Large intestine (tissue), 12 donors: Measurements from ENCODE around the gene RBAK. TPM values are rescaled to one million over a fixed set of nuclear protein-coding genes. Genes with fewer than 3 reads are reported as not detected.

Experiments used
- DNase-seq, 2 donors: peaks; one replicate each; pipeline versions ENCODE4 v3.0.0 to v3.0.0-alpha.2; 2013
- H3K27ac ChIP-seq: one replicate; pipeline ENCODE4 v1.5.1; 2013; ENCODE audit warnings: low read length
- H3K27me3 ChIP-seq: 2 replicates; pipeline ENCODE4 v1.6.1; 2013; ENCODE audit warnings: low read length; ENCODE audit not compliant: control insufficient read depth, insufficient read depth
- H3K36me3 ChIP-seq: 2 replicates; pipeline ENCODE4 v1.6.1; 2013; ENCODE audit warnings: low read length; ENCODE audit not compliant: control insufficient read depth, insufficient read depth
- H3K4me1 ChIP-seq: one replicate; pipeline ENCODE4 v1.6.1; 2013; ENCODE audit warnings: low read length; ENCODE audit not compliant: control insufficient read depth, insufficient read depth
- H3K4me3 ChIP-seq: one replicate; pipeline ENCODE4 v1.5.1; 2013; ENCODE audit warnings: low read length
- H3K9me3 ChIP-seq: one replicate; pipeline ENCODE4 v1.6.1; 2013; ENCODE audit warnings: mild to moderate bottlenecking, low read depth, low read length, moderate library complexity; ENCODE audit not compliant: control insufficient read depth
- WGBS: methylation state at CpG from one replicate; pipeline ENCODE4 v1.1.5; 2013; ENCODE audit warnings: low lambda C conversion rate; ENCODE audit not compliant: insufficient coverage; 5-methylcytosine and 5-hydroxymethylcytosine counted together
- long read RNA-seq, 11 donors: transcript quantifications; one replicate each; lab custom pipeline, GENCODE V29; 2026
- polyA plus RNA-seq: library from polyadenylated mRNA; unstranded; fragments of 120-200 nt; gene quantifications from one replicate; pipeline ENCODE4 v1.2.1, GENCODE V29; 2013

Gene RBAK
- polyA plus RNA-seq = 13.7 TPM
- long read RNA-seq, donor 1, full-length matches to known transcripts = 2 of 2 reads
- long read RNA-seq, donor 1, partial matches to known transcripts = 0 of 2 reads
- long read RNA-seq, donor 1, other reads (novel, unspliced or antisense) = 0 of 2 reads
- long read RNA-seq, donor 2, full-length matches to known transcripts = 4 of 4 reads
- long read RNA-seq, donor 2, partial matches to known transcripts = 0 of 4 reads
- long read RNA-seq, donor 2, other reads (novel, unspliced or antisense) = 0 of 4 reads
- long read RNA-seq, donor 3, full-length matches to known transcripts = 5 of 5 reads
- long read RNA-seq, donor 3, partial matches to known transcripts = 0 of 5 reads
- long read RNA-seq, donor 3, other reads (novel, unspliced or antisense) = 0 of 5 reads
- long read RNA-seq, donor 4, full-length matches to known transcripts = 1 of 1 reads
- long read RNA-seq, donor 4, partial matches to known transcripts = 0 of 1 reads
- long read RNA-seq, donor 4, other reads (novel, unspliced or antisense) = 0 of 1 reads
- long read RNA-seq, donor 5 = 0 reads
- long read RNA-seq, donor 6, full-length matches to known transcripts = 2 of 2 reads
- long read RNA-seq, donor 6, partial matches to known transcripts = 0 of 2 reads
- long read RNA-seq, donor 6, other reads (novel, unspliced or antisense) = 0 of 2 reads
- long read RNA-seq, donor 7 = 0 reads
- long read RNA-seq, donor 8, full-length matches to known transcripts = 6 of 6 reads
- long read RNA-seq, donor 8, partial matches to known transcripts = 0 of 6 reads
- long read RNA-seq, donor 8, other reads (novel, unspliced or antisense) = 0 of 6 reads
- long read RNA-seq, donor 9, full-length matches to known transcripts = 2 of 2 reads
- long read RNA-seq, donor 9, partial matches to known transcripts = 0 of 2 reads
- long read RNA-seq, donor 9, other reads (novel, unspliced or antisense) = 0 of 2 reads
- long read RNA-seq, donor 10, full-length matches to known transcripts = 2 of 2 reads
- long read RNA-seq, donor 10, partial matches to known transcripts = 0 of 2 reads
- long read RNA-seq, donor 10, other reads (novel, unspliced or antisense) = 0 of 2 reads
- long read RNA-seq, donor 11, full-length matches to known transcripts = 2 of 2 reads
- long read RNA-seq, donor 11, partial matches to known transcripts = 0 of 2 reads
- long read RNA-seq, donor 11, other reads (novel, unspliced or antisense) = 0 of 2 reads

DNA sequence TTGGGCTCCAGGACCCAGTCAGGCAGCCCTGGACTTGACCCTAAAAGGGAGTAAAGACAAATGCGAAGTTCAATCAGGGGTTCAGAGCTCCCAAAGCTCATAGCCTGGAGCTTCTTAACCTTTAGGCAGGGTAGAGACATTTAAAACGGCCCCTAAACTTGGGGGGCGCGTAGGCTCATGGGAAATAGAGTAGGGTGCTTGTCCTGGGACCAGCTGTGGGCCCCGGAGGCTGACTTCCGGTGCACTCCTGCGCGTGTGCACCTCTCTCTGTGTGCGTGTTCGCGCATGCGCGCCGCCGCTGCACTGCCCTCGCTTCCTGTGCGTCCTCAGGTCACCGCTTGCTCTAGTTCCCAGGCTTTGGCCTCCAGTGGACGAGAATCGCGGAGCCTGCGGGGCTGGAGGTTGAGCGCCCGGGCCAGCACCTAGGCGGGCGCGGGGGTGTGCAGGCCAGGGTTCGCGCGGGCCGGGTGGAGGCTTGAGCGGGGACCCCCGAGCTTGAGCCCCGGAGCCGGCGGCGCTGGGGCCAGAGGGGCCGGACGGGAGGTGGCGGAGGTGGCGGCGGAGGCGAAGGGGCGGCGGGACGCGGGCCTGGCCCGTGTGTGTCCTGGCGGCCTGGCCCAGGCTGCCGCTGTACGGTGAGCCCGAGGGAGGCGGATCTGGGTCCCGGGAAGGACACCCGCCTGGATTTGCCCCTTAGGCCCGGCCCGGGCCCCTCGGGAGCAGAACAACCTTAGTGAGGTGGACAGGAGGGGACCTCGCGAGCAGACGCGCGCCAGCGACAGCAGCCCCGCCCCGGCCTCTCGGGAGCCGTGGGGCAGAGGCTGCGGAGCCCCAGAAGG is at the start of gene RBAK:
RBAK (plus strand) TSS at position 303 of the 839 bp plus-strand sequence. CDS start 2,217 bp downstream, outside the sequence.
- Histone ChIP-seq H3K4me1 (no peaks in the 10 kb centered on the region), H3K27ac (peak within 1 kb of the TSS; percentile 54), H3K9me3 (peaks cover 8% of the 10 kb centered on the region), H3K27me3 (no peaks in the 10 kb centered on the region), H3K36me3 (peaks cover 17% of the 10 kb centered on the region), H3K4me3 (peak within 1 kb of the TSS; percentile 69)
- peak; percentile 98 for DNase-seq
- no CpG with 5 or more reads among the region's 69 CpGs for WGBS

DNA sequence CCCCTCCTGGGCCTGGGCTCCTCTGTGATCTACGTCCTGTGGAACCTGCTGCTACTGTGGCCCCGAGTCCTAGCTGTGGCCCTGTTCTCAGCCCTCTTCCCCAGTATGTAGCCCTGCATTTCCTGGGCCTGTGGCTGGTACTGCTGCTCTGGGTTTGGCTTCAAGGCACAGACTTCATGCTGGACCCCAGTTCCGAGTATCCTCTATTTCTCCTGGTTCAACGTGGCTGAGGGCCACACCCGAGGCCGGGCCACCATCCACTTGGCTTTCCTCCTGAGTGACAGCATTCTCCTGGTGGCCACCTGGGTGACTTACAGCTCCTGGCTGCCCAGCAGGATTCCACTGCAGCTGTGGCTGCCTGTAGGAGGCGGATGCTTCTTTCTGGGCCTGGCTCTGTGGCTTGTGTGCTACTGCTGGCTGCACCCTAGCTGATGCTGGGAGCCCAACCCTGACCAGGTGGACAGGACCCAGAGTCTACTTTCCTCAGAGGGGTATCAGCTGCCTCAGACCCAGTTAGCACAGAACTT is 48.9 kb upstream of the RBAK start:
- Histone ChIP-seq H3K9me3 (no peaks in the 10 kb centered on the region), H3K36me3 (peaks cover 64% of the 10 kb centered on the region), H3K4me3 (no peak overlapping the region), H3K27me3 (no peaks in the 10 kb centered on the region), H3K4me1 (no peaks in the 10 kb centered on the region), H3K27ac (no peak overlapping the region)
- no CpG with 5 or more reads among the region's 7 CpGs for WGBS
- DNase-seq = no peak

DNA sequence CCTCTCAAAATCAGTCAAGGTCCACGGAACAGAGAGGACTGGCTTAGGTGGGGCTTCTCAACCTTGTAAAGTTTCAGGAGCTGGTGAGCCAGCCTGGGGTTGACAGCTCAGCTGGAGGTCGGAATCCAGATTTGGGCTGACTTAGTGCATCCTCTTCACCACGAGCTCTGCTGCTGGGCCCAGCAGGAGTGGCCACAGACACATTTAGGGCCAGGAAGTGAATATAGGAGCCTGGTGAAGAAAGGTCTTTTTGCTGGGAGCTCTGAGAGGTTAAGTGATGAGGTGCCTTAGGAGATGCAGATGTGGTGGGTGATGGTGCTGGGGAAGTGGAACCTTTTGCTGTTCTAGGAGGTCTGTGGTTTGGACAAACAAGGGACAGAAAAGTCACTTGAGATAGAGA is 47.4 kb upstream of the RBAK start:
- Histone ChIP-seq H3K4me1 (no peaks in the 10 kb centered on the region), H3K27me3 (no peaks in the 10 kb centered on the region), H3K4me3 (no peak overlapping the region), H3K9me3 (no peaks in the 10 kb centered on the region), H3K36me3 (peaks cover 52% of the 10 kb centered on the region), H3K27ac (no peak overlapping the region)
- no peak for DNase-seq
- WGBS = no CpG with 5 or more reads among the region's 3 CpGs

DNA sequence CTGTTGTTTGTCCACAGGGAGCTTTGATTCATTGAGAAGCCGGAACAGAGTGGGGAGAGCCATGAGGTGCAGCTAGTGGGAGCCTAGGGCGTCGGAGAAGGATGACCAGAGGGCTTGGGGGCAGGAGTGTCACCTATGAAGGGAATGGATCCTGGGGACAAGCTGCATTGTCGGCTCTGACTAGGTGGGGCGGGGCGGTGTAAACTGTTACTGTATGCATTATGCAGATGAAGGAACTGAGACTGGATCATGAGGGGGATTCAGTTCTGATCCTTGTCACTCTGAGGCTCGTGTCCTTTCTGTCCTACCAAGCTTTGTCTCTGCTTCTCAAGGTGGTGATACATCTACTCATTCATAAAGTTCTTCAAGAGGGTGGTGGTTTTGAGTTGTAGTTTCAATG is 46.8 kb upstream of the RBAK start:
- no peaks in the 10 kb centered on the region for H3K27me3 ChIP-seq
- no CpG with 5 or more reads among the region's 7 CpGs for WGBS
- H3K9me3 ChIP-seq = no peaks in the 10 kb centered on the region
- no peak overlapping the region for H3K27ac ChIP-seq
- H3K4me3 ChIP-seq = no peak overlapping the region
- H3K36me3 ChIP-seq = peaks cover 46% of the 10 kb centered on the region
- no peaks in the 10 kb centered on the region for H3K4me1 ChIP-seq
- DNase-seq = no peak

DNA sequence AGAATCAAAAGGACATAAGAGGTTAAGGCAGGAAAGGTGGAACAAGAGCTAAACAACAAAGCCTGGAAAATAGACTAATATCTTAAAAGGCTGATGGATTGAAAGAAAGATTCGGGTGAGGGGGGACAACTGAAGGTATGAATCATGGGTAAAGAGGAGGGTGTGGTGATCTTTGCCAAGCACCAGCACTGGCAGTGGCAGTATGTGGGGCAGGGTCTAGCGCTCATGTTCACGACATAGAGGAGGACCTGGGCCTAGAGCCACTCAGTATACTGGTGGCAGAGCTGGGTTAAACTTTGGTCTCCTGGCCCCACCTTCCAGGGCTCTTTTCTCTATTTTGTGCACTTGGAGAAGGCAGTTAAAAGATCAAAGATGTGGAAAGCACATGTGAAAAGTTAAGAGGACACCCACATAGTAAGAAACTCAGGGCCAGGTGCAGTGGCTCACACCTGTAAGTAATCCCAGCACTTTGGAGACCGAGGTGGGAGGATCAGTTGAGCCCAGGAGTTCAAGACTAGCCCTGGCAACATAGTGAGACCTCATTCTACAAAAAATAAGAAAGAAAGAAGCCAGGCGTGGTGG is 46.2 kb upstream of the RBAK start:
- Histone ChIP-seq H3K36me3 (peaks cover 40% of the 10 kb centered on the region), H3K9me3 (no peaks in the 10 kb centered on the region), H3K27ac (no peak overlapping the region), H3K27me3 (no peaks in the 10 kb centered on the region), H3K4me3 (no peak overlapping the region), H3K4me1 (no peaks in the 10 kb centered on the region)
- WGBS = 90% methylated on average over 1 of the region's 5 CpGs
- DNase-seq = no peak

DNA sequence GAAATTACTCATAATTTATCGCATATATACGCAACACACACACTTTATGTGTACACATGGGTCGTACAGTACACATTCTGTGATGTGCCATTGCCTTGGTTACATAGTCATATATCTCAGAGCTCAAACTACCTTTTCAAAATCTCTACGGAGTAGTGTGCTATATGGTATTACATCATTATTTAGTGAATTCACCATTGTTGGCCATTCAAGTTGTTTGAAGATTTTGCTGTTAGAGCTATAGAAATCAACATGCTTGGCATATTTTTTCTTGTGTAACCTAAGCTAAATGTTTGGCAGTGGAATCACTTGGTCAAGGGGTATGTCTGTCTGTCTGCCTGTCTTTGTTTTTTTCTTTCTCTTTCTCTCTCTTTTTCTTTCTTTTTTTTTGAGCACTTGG is 44.7 kb upstream of the RBAK start:
- WGBS = no CpG with 5 or more reads among the region's 4 CpGs
- no peaks in the 10 kb centered on the region for H3K9me3 ChIP-seq
- H3K36me3 ChIP-seq = peaks cover 31% of the 10 kb centered on the region
- no peaks in the 10 kb centered on the region for H3K27me3 ChIP-seq
- H3K27ac ChIP-seq = no peak overlapping the region
- DNase-seq = no peak
- H3K4me3 ChIP-seq = no peak overlapping the region
- no peaks in the 10 kb centered on the region for H3K4me1 ChIP-seq

DNA sequence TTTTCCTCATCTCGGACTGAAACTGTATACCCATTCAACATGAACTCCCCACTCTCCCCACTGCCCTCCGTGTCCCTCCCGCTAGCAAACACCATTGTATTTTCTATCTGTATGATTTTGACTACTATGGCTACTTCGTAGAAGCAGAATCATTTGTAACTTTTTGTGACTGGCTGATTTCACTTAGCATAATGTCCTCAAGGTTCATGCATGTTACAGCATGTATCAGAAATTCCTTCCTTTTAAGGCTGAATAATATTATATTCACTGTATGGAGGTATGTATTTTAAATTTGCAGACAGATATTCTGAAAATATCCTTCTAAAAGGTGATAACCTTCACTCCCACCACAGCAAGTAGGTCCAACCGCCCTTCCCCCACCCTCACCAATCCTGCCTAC is 43.7 kb upstream of the RBAK start:
- no CpG with 5 or more reads among the region's 5 CpGs for WGBS
- Histone ChIP-seq H3K4me1 (no peaks in the 10 kb centered on the region), H3K27me3 (no peaks in the 10 kb centered on the region), H3K36me3 (peaks cover 22% of the 10 kb centered on the region), H3K9me3 (no peaks in the 10 kb centered on the region), H3K27ac (no peak overlapping the region), H3K4me3 (no peak overlapping the region)
- DNase-seq = no peak

DNA sequence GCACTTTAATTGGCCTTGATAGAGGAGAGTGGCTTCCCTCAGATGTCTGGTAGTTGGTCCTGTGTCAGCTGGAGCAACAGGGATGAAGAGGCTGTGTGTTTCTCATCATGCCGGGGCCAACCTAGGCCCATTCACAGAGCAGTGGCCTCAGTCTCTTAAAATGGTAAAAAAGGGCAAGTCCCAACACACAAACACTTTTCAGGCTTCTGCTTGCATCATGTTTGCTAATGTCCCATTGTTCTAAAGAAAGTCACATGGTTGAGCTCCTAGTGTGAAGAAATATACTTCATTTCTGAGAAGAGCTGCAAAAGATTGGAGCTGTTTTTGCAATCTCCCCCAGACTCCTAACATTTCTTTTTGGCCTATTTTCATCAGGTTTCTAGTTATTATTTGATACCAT is 40.6 kb upstream of the RBAK start:
- Histone ChIP-seq H3K9me3 (peaks cover 6% of the 10 kb centered on the region), H3K27ac (no peak overlapping the region), H3K4me3 (no peak overlapping the region), H3K4me1 (no peaks in the 10 kb centered on the region), H3K27me3 (no peaks in the 10 kb centered on the region), H3K36me3 (peaks cover 12% of the 10 kb centered on the region)
- no peak for DNase-seq
- WGBS = no CpG with 5 or more reads among the region's 1 CpG

DNA sequence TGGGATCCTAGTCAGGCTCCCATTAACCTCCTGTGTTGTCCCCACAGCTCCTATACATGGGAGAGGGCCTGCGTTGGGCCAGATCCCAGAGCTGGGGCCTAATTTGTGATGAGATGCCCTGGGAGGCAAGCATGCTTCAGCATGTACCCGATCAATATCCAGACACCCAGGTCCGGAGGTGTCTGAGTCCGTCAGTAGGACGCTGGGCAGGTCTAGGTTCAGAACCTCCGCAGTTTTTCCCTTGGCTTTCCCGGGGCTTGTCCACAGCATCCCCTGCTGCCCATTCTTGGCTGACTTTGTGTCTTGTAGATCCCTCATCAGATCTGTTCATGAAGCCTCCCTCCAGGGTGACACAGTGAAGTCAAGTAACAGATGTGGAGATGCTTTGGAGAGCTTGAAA is 32.7 kb upstream of the RBAK start:
- DNase-seq = no peak
- Histone ChIP-seq H3K4me3 (no peak overlapping the region), H3K27ac (no peak overlapping the region), H3K4me1 (no peaks in the 10 kb centered on the region), H3K36me3 (peaks cover 5% of the 10 kb centered on the region), H3K9me3 (peaks cover 12% of the 10 kb centered on the region), H3K27me3 (no peaks in the 10 kb centered on the region)
- no CpG with 5 or more reads among the region's 7 CpGs for WGBS
